ENCODE results near the gene CENPB. TPM values are rescaled to one million over a fixed set of nuclear protein-coding genes. Genes with fewer than 3 reads are reported as not detected.

CENPB gene
- total RNA-seq, 2 donors from 2014 or later: 49.1 to 77.1 TPM

DNA sequence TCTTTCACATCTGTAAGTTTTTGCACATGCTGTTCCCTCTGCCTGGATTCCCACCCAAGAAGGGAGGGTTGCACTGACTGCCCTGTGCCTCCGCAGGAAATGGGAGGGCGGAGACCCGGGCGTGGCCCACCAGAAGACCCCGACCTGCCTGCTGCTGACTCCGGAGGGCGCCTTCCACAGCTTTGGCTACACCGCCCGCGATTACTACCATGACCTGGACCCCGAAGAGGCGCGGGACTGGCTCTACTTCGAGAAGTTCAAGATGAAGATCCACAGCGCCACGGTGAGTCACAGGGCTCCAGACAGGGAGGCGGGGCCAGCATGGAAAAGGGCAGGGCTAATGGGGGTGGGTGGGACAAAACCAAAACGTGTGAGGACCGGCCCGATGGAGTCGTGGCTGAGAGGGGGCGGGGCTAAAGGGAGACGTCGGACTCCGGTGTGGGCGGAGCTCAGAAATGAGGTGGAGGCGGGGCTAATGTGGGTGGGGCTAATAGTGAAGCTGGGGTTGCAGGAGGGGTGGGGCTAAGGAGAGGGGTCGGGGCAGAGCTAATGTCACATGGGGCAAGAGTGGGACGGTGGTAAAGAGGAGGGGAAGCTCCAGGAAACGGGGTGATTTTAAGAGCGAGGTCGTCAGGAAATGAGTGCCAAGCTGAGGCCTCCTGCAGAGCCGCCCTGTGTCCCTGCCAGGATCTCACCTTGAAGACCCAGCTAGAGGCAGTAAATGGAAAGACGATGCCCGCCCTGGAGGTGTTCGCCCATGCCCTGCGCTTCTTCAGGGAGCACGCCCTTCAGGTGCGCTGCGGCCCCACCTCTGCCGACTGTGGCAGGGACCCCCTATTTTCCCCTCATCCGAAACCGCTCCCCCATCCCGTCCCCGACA, 41.5 kb downstream of the CENPB start:
- TF ChIP-seq, protein P1, sequence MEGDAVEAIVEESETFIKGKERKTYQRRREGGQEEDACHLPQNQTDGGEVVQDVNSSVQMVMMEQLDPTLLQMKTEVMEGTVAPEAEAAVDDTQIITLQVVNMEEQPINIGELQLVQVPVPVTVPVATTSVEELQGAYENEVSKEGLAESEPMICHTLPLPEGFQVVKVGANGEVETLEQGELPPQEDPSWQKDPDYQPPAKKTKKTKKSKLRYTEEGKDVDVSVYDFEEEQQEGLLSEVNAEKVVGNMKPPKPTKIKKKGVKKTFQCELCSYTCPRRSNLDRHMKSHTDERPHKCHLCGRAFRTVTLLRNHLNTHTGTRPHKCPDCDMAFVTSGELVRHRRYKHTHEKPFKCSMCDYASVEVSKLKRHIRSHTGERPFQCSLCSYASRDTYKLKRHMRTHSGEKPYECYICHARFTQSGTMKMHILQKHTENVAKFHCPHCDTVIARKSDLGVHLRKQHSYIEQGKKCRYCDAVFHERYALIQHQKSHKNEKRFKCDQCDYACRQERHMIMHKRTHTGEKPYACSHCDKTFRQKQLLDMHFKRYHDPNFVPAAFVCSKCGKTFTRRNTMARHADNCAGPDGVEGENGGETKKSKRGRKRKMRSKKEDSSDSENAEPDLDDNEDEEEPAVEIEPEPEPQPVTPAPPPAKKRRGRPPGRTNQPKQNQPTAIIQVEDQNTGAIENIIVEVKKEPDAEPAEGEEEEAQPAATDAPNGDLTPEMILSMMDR (IDR thresholded peaks at IDR 0.05): no peak
- no peaks in the 10 kb centered on the region for H3K36me3 ChIP-seq
- H3K27me3 ChIP-seq: no peaks in the 10 kb centered on the region
- peaks cover 0 to 31% of the 10 kb centered on the region in 2 donors for H3K4me1 ChIP-seq
- H3K9me3 ChIP-seq: no peaks in the 10 kb centered on the region
- peak overlapping the region in 1 of 2 donors; percentile 2 for H3K4me3 ChIP-seq
- peak; percentile 70 for DNase-seq (ENCODE audit: low spot score)
- H3K27ac ChIP-seq: no peak overlapping the region

DNA sequence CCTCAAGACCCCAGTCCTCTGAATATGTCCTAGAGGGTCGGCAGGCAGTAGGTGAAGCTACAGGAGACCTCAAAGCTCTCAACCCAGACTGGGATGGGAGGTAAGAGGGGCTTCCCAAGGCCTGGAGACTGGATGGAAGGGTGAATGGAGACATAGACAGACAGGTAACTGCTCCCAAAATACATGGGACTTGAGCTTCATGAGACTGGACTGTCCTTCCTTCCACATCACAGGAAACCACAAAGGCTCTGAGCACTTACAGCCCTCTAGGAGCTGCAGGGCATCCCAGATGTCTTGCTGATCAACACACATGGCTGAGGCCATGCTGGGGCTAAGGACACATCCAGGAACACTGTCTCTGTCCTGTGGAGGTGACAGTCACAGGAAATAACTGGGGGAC, 42.5 kb downstream of the CENPB start:
- DNase-seq (ENCODE audit: low spot score): no peak

GRCh38 chr20:3743251-3743650, 43.3 kb downstream of the CENPB start:
- DNase-seq (ENCODE audit: low spot score): no peak
- no peak overlapping the region for H3K27ac ChIP-seq
- peaks cover 0 to 35% of the 10 kb centered on the region in 2 donors for H3K4me1 ChIP-seq
- no peaks in the 10 kb centered on the region for H3K27me3 ChIP-seq
- no peaks in the 10 kb centered on the region for H3K9me3 ChIP-seq
- H3K4me3 ChIP-seq: no peak overlapping the region
- TF ChIP-seq, protein P1 (IDR thresholded peaks at IDR 0.05): no peak
- H3K36me3 ChIP-seq: no peaks in the 10 kb centered on the region

More for the DNA sequence above, 42.5 kb downstream of the CENPB start:
- no peak overlapping the region for H3K4me3 ChIP-seq
- H3K27ac ChIP-seq: no peak overlapping the region
- no peaks in the 10 kb centered on the region for H3K36me3 ChIP-seq
- no peaks in the 10 kb centered on the region for H3K27me3 ChIP-seq
- TF ChIP-seq, protein P1 (IDR thresholded peaks at IDR 0.05): no peak
- peaks cover 0 to 29% of the 10 kb centered on the region in 2 donors for H3K4me1 ChIP-seq
- no peaks in the 10 kb centered on the region for H3K9me3 ChIP-seq

DNA sequence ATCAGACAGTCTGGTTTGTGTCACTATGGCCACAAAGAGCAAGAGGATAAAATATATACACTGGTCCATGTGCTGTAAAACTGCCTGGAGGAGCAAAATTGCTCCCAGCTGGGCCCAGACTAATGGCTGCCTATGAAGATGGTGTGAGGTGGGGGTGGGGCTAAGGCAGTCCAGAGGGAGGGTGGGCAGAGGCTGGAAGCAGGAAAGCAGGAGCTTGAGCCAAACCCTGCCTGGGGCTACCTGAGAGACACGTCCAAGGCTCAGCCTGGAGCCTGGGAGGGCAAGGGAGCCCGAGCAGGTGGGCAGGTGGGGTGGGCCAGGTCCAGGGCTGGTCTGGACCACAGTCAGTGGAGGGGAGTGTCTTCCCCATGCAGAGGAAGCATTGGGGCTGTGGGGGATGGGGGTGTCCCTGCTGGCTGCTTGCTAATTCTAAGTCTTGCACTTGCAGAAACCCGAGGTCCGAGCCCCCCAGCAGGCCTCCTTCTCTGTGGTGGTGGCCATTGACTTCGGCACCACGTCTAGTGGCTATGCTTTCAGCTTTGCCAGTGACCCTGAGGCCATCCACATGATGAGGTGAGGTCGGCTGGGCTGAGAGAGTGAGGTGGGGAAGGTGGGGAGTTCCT, 44.6 kb downstream of the CENPB start:
- H3K4me1 ChIP-seq: peaks cover 0 to 45% of the 10 kb centered on the region in 2 donors
- no peaks in the 10 kb centered on the region for H3K36me3 ChIP-seq
- no peaks in the 10 kb centered on the region for H3K27me3 ChIP-seq
- H3K9me3 ChIP-seq: no peaks in the 10 kb centered on the region
- TF ChIP-seq, protein P1 (IDR thresholded peaks at IDR 0.05): no peak
- no peak overlapping the region for H3K4me3 ChIP-seq
- H3K27ac ChIP-seq: no peak overlapping the region
- no peak for DNase-seq (ENCODE audit: low spot score)

DNA sequence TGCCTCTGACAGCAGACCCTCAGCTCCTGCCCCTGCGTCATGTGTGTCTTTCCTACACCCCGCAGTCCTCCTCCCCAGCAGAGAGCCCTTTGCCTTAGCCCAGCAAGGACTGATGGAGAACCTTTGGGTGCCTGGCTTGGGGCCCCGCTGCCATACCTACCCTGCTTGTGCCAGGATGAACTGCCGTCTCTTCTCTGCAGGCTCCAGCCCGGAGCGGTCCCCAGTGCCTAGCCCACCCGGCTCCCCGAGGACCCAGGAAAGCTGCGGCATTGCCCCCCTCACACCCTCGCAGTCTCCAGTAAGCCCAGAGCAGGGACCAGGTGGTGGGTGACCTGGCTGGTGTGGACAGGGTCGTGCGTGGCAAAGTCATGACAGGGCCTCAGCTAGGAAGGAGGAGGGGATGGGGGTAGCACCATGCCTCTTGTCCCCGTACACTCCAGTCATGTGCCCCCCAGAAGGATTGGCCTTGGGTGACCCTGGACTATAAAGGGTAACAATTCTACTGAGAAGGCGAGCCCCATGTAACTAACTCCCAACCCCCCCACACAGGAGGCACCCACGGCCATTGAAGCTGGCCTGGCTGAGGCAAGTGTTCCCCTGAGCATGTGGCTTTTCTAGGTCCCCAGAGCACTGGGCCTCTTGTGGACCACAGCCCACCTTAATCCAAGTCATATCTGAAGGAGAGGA, 45.8 kb downstream of the CENPB start:
- H3K36me3 ChIP-seq: no peaks in the 10 kb centered on the region
- no peak for DNase-seq (ENCODE audit: low spot score)
- no peak overlapping the region for H3K4me3 ChIP-seq
- H3K27ac ChIP-seq: peak overlapping the region in 1 of 2 donors; percentile 57
- H3K4me1 ChIP-seq: peaks cover 0 to 45% of the 10 kb centered on the region in 2 donors
- H3K9me3 ChIP-seq: no peaks in the 10 kb centered on the region
- no peaks in the 10 kb centered on the region for H3K27me3 ChIP-seq
- TF ChIP-seq, protein P1 (IDR thresholded peaks at IDR 0.05): no peak

Data from right atrium auricular region (tissue), 2 donors.